Epithelial cell of proximal tubule (primary cell): ENCODE data around the gene LAMA2. TPM values are rescaled to one million over a fixed set of nuclear protein-coding genes. Genes with fewer than 3 reads are reported as not detected.

Experiments used
- DNase-seq: peaks from one replicate; pipeline ENCODE4 v3.0.0-alpha.2; 2011; ENCODE audit warnings: low read depth
- H3K4me3 ChIP-seq: 2 replicates; pipeline ENCODE4 v1.5.1; 2011; ENCODE audit warnings: low read depth, mild to moderate bottlenecking, low read length
- CTCF ChIP-seq: conservative IDR thresholded peaks from 2 replicates; pipeline ENCODE4 v1.5.1; 2012; ENCODE audit warnings: low read depth, mild to moderate bottlenecking, low read length
- total RNA-seq: library from RNA; depleted of rRNA; stranded (reverse); fragments of >200 nt; gene quantifications from 2 replicates; pipeline ENCODE4 v1.2.3, GENCODE V29; 2015

The LAMA2 gene
- total RNA-seq, 1 donor from 2014 or later: 0.69 TPM

GRCh38 chr6:129382916-129383315, 500.0 kb downstream of the LAMA2 start:
- H3K4me3 ChIP-seq: no peak overlapping the region
- no peak for TF ChIP-seq CTCF

DNA sequence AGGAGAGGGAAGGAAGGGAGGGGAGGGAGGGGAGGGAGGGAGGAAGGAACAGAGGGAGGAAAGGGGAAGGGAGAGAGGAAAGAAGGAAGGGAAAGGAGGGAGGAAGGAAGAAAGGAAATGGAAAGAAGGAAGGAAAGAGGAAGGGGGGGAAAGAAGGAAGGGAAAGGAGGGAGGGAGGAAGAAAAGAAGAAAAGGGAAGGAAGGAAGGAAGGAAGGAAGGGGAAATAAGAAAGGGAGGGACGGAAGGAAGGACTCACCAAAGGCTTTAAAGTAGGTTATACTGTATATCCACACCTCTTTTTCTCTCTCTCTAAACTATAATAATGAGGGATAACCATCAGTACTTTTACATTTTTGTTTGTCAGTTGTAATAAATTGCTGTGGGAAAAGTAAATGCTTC, 502.2 kb downstream of the LAMA2 start:
- no peak overlapping the region for H3K4me3 ChIP-seq
- TF ChIP-seq CTCF: no peak
- DNase-seq: no peak

More at GRCh38 chr6:129382916-129383315, 500.0 kb downstream of the LAMA2 start:
- DNase-seq: no peak

DNA sequence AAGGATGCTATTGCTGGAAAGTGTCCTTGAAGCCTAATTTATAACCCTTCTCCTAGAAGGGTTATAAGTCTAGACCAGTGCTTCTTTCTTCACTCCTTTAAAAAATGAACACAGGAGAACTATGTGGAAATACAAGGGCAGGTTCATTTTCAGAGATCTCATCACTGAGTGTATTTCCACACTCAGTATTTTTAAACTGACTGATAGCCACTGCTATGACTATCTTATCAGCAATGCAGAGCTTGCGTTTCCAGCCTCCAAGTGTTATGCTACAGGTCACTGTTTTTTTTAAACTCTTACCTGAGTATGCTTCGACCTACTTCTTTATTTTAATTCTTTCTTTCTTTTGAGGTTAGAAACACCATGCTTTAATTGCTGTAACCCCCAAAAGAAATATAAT, 508.0 kb downstream of the LAMA2 start:
- no peak for TF ChIP-seq CTCF
- DNase-seq: no peak
- H3K4me3 ChIP-seq: no peak overlapping the region

DNA sequence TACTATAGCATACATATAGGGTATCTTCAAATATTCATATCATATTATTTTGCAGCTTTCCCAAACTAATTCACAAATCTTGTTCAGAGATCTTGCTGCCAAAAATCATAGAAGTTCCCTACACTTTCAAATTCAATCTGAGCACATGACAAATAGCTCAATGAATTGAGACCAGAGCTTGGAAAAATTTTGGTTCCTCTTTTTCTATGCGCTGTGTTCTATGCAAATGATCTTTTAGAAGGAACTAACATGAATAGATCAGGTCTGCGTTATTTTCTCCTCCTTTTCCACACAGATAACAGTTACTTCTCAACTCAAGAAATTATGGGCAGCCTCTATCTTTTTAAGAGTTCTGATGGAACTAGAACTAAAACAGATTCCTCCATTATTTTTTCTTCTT, 510.7 kb downstream of the LAMA2 start:
- no peak for DNase-seq
- no peak for TF ChIP-seq CTCF
- H3K4me3 ChIP-seq: no peak overlapping the region

DNA sequence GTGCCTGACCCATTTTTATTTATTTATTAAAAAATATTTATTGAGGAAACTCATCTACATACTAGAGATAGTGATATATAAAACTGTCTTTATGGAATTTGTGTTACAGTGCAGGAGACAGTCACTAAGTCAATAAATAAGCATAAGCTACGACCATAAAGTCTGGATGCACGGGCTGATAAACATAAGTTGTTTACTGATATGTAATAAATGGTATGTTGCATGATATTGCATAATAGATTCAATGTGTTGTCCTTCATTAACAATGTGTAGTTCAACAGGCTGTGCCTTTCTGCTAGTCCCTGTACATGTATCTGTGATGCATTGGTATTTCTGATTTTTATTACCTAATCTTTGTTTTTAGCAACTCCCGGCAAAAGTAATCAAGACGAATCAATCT, 515.8 kb downstream of the LAMA2 start:
- no peak overlapping the region for H3K4me3 ChIP-seq
- no peak for DNase-seq
- no peak for TF ChIP-seq CTCF

GRCh38 chr6:129402244-129402643, 519.3 kb downstream of the LAMA2 start:
- TF ChIP-seq CTCF: no peak
- DNase-seq: no peak

GRCh38 chr6:129411092-129411491, 528.2 kb downstream of the LAMA2 start:
- no peak for DNase-seq
- H3K4me3 ChIP-seq: no peak overlapping the region
- TF ChIP-seq CTCF: no peak

More at GRCh38 chr6:129402244-129402643, 519.3 kb downstream of the LAMA2 start:
- no peak overlapping the region for H3K4me3 ChIP-seq
